Astrocyte of the cerebellum (primary cell): ENCODE data around the gene WDR33.

Source experiments
- DNase-seq: peaks from one replicate; pipeline ENCODE4 v3.0.0-alpha.2; 2011; ENCODE audit warnings: low read depth
- H3K4me3 ChIP-seq: 2 replicates; pipeline ENCODE4 v1.5.1; 2011; ENCODE audit warnings: mild to moderate bottlenecking, low read depth, low read length, moderate library complexity
- in situ Hi-C: cut with HindIII; loops from 2 replicates; pipeline ENCODE4 v1.10.0; 2017; ENCODE audit warnings: low sequenced_read_pairs
- TF ChIP-seq, protein P1 (sequence below): IDR thresholded peaks from 2 replicates; pipeline ENCODE4 v1.5.1; 2012; ENCODE audit warnings: low read length, low read depth, moderate library complexity, mild to moderate bottlenecking; ENCODE audit errors: missing control alignments

The WDR33 gene

DNA sequence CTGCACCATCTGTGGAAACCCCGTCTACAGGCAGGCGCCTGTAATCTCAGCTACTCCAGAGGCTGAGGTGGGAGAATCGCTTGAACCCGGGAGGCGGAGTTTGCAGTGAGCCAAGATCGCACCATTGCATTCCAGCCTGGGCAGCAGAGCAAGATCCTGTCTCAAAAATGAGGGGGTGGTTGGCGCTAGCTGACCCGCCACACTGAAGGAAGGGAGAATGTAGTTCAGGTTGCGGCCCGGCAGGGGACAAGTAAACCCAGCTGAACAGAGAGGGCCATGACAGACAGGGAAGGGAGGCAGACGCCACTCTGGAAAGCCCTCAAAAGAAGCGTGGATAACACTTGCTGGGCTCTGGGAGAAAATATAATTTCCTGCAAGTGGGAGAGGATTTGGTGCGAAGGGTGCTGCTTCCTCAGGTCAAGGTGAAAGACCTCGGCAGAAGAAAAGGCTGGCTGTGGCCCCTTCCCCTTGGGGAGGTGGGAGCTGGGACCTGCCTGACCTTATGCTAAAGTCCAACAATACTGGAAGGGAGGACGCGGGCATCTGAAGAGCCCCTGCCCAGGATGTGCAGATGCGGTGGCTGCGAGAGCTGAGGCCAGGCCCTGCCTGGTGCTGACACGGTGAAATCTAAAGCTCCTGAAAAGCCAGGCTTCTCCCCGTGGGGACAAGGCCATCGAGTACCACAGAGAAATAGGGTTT, 113.3 kb downstream of the WDR33 start:
- in situ Hi-C loops: no loop called here
- no peak for DNase-seq
- no peak overlapping the region for H3K4me3 ChIP-seq
- TF ChIP-seq, protein P1, sequence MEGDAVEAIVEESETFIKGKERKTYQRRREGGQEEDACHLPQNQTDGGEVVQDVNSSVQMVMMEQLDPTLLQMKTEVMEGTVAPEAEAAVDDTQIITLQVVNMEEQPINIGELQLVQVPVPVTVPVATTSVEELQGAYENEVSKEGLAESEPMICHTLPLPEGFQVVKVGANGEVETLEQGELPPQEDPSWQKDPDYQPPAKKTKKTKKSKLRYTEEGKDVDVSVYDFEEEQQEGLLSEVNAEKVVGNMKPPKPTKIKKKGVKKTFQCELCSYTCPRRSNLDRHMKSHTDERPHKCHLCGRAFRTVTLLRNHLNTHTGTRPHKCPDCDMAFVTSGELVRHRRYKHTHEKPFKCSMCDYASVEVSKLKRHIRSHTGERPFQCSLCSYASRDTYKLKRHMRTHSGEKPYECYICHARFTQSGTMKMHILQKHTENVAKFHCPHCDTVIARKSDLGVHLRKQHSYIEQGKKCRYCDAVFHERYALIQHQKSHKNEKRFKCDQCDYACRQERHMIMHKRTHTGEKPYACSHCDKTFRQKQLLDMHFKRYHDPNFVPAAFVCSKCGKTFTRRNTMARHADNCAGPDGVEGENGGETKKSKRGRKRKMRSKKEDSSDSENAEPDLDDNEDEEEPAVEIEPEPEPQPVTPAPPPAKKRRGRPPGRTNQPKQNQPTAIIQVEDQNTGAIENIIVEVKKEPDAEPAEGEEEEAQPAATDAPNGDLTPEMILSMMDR: no peak

DNA sequence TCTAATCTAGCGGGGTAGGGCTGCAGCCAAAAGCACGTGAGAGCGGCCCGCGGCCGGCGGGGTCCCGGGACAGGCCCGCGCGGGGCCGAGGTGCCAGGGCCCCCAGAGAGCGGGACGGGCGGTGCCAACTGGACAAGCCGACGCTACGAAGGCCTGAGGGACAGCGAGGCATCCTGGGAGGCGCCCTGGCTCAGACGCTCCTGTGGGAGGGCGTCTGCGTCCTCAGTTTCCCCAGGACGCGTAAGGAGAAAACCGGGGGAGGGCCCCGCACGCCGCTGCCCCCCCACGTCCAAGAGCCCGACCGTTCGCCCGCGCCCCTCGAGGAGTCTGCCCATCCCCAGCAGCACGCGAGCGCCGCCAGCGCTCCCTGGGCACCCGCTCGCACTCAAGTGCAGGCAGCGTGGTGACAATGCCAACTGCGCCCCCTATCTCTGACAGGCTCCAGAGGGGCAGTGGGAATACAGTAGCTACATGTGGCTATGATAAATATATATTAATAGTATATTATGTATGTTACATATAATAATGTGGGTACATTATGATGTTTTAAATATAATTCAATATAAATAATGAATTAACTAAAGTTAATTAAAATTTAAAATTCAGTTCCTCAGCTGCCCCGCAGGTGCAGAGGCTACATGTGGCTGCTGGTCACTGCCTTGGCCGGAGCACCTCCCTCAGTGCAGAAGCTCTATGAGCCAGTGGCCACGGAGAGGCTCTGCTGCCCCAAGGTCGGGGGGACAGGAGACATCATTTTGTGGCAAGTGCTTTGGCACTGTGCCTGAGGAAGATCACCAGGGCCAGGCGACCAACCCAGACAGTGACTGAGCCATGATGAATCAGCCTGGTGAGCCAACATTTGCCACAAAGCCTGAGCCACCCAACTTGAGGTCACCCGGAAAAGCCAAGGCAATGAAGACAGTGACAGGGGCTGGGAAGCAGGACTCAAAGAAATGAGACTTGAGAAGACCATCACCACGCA, 115.2 kb downstream of the WDR33 start:
- in situ Hi-C loops: no loop called here
- no peak for DNase-seq
- H3K4me3 ChIP-seq: peak overlapping the region; percentile 27
- TF ChIP-seq, protein P1: peak; percentile 44

DNA sequence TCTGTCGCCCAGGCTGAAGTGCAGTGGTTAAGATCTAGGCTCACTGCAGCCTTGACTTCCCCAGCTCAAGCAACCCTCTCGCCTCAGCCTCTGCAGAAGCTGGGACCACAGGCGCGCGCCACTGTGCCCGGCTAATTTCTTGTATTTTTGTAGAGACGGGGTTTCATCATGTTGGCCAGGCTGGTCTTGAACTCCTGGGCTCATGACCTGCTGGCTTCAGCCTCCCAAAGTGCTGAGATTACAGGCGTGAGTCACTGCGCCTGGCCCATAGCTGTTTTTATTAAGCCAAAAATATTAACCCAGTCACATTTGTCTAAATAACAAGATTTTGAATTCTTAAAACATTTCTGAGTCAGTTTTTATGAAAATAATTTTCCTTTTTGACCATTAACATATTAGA, 116.0 kb downstream of the WDR33 start:
- DNase-seq: no peak
- TF ChIP-seq, protein P1: no peak
- in situ Hi-C loops: no loop called here
- H3K4me3 ChIP-seq: no peak overlapping the region

DNA sequence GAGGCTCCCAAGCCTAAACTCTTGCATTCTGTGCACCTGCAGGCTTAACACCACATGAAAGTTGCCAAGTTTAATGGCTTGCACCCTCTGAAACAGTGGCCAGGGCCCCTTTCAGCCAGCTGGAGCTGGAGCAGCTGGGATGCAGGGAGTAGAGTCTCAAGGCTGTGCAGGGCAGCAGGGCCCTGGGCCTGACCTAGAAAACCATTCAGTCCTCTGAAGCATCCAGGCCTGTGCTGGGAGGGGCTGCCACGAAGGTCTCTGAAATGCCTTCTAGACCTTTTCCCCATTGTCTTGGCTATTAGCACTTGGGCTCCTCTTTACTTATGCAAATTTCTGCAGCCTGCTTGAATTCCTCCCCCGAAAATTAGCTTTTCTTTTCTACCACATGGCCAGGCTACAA, 120.3 kb downstream of the WDR33 start:
- no peak overlapping the region for H3K4me3 ChIP-seq
- TF ChIP-seq, protein P1: no peak
- DNase-seq: no peak
- in situ Hi-C loops: no loop called here

DNA sequence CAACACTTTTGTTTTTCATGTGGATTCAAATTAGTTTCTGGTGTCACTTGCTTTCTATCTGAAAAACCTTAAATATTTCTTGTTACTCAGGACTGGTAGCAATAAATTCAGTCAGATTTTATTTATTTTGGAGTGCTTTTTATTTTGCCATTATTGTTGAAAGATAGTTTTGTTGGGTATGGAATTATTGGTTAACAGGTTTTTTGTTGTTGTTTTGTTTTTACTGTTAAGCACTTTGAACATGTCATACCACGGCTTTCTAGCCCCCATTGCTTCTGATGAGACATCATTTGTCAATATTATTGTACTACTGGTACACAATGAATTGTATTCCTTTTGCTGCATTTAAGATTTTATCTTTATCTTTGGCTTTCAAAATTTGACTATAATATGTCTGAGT, 122.6 kb downstream of the WDR33 start:
- in situ Hi-C loops: no loop called here
- DNase-seq: no peak
- TF ChIP-seq, protein P1: no peak
- H3K4me3 ChIP-seq: no peak overlapping the region

DNA sequence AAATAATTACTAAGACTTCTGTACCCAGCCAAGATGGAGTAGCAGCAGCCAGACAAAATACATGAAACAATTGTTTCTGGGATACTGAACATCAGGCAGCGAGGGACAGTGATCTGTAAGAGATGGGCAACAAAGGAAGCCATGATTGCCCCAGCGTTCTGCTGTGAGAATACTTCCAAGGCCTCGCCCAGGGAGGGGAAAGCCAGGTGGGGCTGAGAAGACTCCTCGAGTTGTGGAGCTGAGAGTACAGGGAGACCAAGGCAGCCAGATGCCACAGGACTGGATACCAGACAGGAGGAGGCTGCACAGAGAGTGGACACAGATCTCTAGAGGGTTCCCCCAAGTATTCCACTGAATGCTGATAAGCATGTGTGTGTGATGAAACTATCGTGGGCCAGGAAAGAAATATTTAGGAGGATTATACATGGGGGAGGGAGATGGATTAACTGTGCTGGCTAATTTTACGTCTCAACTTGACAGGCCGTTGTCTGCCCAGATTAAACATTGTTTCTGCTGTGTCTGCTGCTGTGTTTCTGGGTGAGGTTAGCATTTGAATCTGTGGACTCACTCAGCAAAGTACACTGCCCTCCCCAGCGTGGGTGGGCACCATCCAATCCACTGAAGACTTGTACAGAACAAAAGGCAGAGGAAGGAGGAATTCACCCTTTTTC, 125.4 kb downstream of the WDR33 start:
- no peak overlapping the region for H3K4me3 ChIP-seq
- TF ChIP-seq, protein P1: no peak
- DNase-seq: no peak
- in situ Hi-C loops: no loop called here
